GM19238 (cell line): Measurements from ENCODE around the gene HS1BP3.

Source experiments
- DNase-seq: peaks from one replicate; pipeline ENCODE4 v3.0.0; 2011; ENCODE audit warnings: low spot score; ENCODE audit not compliant: insufficient read length

The HS1BP3 gene

GRCh38 chr2:20664431-20665242 is 13.7 kb upstream of the HS1BP3 start:
- no peak for DNase-seq

- no peak for DNase-seq
These were observed 13.1 kb upstream of the HS1BP3 start for GRCh38 chr2:20664071-20664390.

- DNase-seq = no peak
These were observed 12.5 kb upstream of the HS1BP3 start for GRCh38 chr2:20663196-20664070.

DNA sequence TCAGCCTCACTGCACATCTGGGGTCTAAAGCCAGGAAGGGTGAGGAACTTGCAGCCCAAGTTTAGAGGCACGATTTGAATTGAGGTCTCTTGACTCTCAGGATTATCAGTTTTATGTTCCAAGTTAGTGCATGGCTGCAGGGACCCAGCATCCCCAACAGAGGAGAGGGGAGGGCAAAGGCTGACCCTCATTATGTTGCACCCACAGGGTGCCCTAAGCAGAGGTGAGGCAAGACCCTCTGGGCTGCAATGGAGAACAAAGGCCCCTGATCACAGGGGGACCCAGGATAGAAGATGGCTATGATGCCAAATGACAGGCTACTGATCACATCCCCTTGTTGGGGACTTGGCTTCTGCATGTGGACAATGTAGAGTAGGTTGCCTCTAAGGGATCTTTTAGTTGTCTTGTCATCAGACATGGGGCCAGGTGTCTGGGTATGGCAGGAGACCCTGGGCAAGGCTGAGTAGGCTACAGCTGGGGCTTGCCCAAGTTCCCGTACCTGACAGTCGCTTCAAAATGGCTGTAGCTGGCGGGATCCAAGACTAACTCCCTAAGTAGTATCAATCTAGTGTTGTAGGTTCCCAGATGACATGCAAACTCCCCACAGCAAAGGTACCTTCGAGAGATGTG is 11.5 kb upstream of the HS1BP3 start:
- no peak for DNase-seq

- peak; percentile 71 for DNase-seq
These were observed 10.8 kb upstream of the HS1BP3 start for GRCh38 chr2:20661421-20662307.

- DNase-seq = no peak
These were observed 9.9 kb upstream of the HS1BP3 start for GRCh38 chr2:20660506-20661420.

GRCh38 chr2:20657522-20658235 is 6.8 kb upstream of the HS1BP3 start:
- no peak for DNase-seq

DNA sequence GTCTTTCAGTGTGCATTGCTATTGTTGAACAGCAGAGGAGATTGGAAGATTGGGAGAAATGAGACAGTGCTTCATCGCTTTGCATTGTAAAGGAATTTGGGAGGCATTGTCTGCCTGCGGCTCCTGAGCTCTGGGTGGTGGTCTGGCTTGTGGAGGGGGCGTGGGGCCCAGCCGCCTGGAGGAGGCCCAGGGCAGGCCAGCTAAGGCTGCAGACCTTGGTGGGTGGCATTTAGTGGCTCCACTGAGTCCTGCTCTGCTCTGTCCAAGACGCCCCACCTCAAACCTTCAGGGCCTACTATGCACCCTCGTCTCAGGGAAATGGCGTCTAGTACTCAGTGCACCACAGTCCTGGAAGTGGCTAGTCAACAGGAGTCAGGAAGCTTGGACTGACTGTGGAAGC is 5.7 kb upstream of the HS1BP3 start:
- no peak for DNase-seq

GRCh38 chr2:20654535-20654813 is 3.6 kb upstream of the HS1BP3 start:
- no peak for DNase-seq

DNA sequence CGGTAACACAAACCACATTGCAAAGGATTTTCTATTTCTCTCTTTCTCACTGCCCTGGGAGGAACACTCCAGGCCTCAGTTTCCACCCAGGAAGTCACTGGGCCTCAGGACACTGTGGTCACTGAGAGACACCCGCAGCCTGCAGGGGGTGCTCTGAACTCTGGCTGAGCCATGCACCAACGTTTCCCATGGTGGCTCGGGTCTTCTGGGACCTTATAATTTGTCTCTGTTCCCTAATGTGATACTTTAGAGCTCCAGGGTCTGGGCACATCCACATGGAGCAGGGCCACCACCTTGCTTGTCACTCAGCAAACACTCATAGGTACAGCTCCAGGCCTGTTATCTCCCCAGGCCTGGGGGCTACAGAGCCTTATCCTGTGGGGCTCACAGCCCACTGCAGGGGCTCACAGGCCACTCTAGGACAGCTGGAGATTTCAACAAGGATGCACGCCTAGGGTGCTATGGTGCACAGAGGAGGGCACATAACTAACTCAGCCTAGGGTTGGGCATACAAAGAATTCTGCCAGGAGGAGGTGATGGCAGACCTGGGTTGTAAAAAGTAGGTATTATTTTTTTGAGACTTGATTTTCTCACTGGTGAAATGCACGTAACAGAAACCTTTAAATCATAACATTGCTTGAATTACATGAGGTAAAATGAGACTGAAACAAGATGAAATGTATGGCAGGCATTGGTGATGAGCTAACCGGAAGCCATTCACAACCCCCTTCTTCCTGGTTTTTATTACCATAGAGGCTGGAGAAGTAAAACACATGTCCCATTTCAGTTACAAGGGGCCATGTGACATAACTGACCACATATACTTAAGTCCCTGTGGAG is 3.0 kb upstream of the HS1BP3 start:
- no peak for DNase-seq

GRCh38 chr2:20652673-20653575 is 2.0 kb upstream of the HS1BP3 start:
- no peak for DNase-seq

DNA sequence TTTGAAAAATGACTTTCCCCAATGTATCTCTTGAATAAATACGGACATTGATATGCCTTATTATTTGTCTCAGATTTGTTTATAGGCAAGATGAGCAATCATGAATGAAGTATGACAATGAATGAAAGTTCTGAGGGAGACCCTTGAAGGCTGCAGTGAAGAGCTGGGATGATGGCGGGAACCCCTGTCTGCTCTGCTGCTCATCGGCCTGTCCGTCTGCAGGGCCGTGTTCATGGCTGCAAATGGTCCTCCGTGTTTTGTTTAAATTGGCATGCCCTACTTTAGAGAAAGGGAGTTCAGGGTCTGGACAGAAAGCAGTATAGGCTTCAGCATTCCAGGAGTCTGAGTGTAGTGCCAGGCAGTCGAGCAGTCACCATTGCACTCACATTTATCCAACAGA is 1.2 kb upstream of the HS1BP3 start:
- DNase-seq = no peak

- no peak for DNase-seq
These were observed 817 bp upstream of the HS1BP3 start for GRCh38 chr2:20651731-20652099.

- DNase-seq = no peak
These were observed 463 bp downstream of the HS1BP3 start for GRCh38 chr2:20650393-20650876.

GRCh38 chr2:20649976-20650375 is 922 bp downstream of the HS1BP3 start:
- no peak for DNase-seq

GRCh38 chr2:20649576-20649975 is 1.3 kb downstream of the HS1BP3 start:
- DNase-seq = no peak

- no peak for DNase-seq
These were observed 2.1 kb downstream of the HS1BP3 start for GRCh38 chr2:20648831-20649230.

GRCh38 chr2:20648206-20648605 is 2.7 kb downstream of the HS1BP3 start:
- no peak for DNase-seq
